H9 (cell line): ENCODE data around the gene RWDD4. TPM values are rescaled to one million over a fixed set of nuclear protein-coding genes. Genes with fewer than 3 reads are reported as not detected.

ENCODE experiments used
- DNase-seq: peaks from one replicate; pipeline ENCODE4 v3.0.0-alpha.2; 2017
- H2AFZ ChIP-seq: one replicate; pipeline ENCODE4 v1.6.1; 2013; ENCODE audit warnings: mild to moderate bottlenecking, low read length, control low read depth, moderate library complexity
- H2AK5ac ChIP-seq: 2 replicates; pipeline ENCODE4 v1.6.1; 2013; ENCODE audit warnings: low read length, control low read depth, mixed read lengths; ENCODE audit not compliant: insufficient read length
- H2BK120ac ChIP-seq: one replicate; pipeline ENCODE4 v1.6.1; 2013; ENCODE audit warnings: low read depth, mild to moderate bottlenecking, low read length, control low read depth, inconsistent platforms; ENCODE audit not compliant: poor library complexity, severe bottlenecking
- H2BK12ac ChIP-seq: 2 replicates; pipeline ENCODE4 v1.6.1; 2013; ENCODE audit warnings: low read length, control low read depth, mixed read lengths, low read depth; ENCODE audit not compliant: insufficient read length
- H2BK15ac ChIP-seq: 2 replicates; pipeline ENCODE4 v1.6.1; 2013; ENCODE audit warnings: low read depth, low read length, control low read depth
- H2BK20ac ChIP-seq: one replicate; pipeline ENCODE4 v1.6.1; 2013; ENCODE audit warnings: low read depth, mild to moderate bottlenecking, low read length, control low read depth, inconsistent platforms; ENCODE audit not compliant: poor library complexity, severe bottlenecking
- H2BK5ac ChIP-seq: 2 replicates; pipeline ENCODE4 v1.6.1; 2013; ENCODE audit warnings: low read length, control low read depth, mixed read lengths; ENCODE audit not compliant: insufficient read length
- H3K14ac ChIP-seq: 2 replicates; pipeline ENCODE4 v1.6.1; 2013; ENCODE audit warnings: low read length, control low read depth; ENCODE audit not compliant: insufficient read depth
- H3K18ac ChIP-seq: 2 replicates; pipeline ENCODE4 v1.6.1; 2013; ENCODE audit warnings: low read depth, mild to moderate bottlenecking, mixed read lengths, low read length, control low read depth; ENCODE audit not compliant: insufficient read length
- H3K23ac ChIP-seq: 2 replicates; pipeline ENCODE4 v1.6.1; 2013; ENCODE audit warnings: low read length, control low read depth, mixed read lengths, low read depth; ENCODE audit not compliant: insufficient read length
- H3K23me2 ChIP-seq: 2 replicates; pipeline ENCODE4 v1.6.1; 2013; ENCODE audit warnings: low read depth, mild to moderate bottlenecking, mixed read lengths, low read length, control low read depth; ENCODE audit not compliant: insufficient read length, poor library complexity, severe bottlenecking
- H3K27ac ChIP-seq: 2 replicates; pipeline ENCODE4 v1.5.1; 2013; ENCODE audit warnings: low read length, control low read depth, mixed read lengths, low read depth; ENCODE audit not compliant: insufficient read length
- H3K27me3 ChIP-seq: 2 replicates; pipeline ENCODE4 v1.6.1; 2013; ENCODE audit warnings: low read length, control low read depth, inconsistent platforms; ENCODE audit not compliant: insufficient read depth
- H3K4ac ChIP-seq: 2 replicates; pipeline ENCODE4 v1.6.1; 2013; ENCODE audit warnings: low read depth, mild to moderate bottlenecking, control low read depth, inconsistent platforms, low read length, moderate library complexity
- H3K4me1 ChIP-seq: 2 replicates; pipeline ENCODE4 v1.6.1; 2013; ENCODE audit warnings: low read length, control low read depth, inconsistent platforms; ENCODE audit not compliant: insufficient read depth
- H3K4me2 ChIP-seq: 2 replicates; pipeline ENCODE4 v1.6.1; 2013; ENCODE audit warnings: low read length, control low read depth, mixed read lengths; ENCODE audit not compliant: insufficient read length, insufficient read depth
- H3K56ac ChIP-seq: 2 replicates; pipeline ENCODE4 v1.6.1; 2013; ENCODE audit warnings: low read depth, mild to moderate bottlenecking, mixed read lengths, low read length, control low read depth; ENCODE audit not compliant: insufficient read length
- H3K79me1 ChIP-seq: 2 replicates; pipeline ENCODE4 v1.6.1; 2013; ENCODE audit warnings: low read depth, mild to moderate bottlenecking, moderate library complexity, low read length, control low read depth, inconsistent platforms; ENCODE audit not compliant: insufficient read depth, poor library complexity, severe bottlenecking
- H3K79me2 ChIP-seq: 2 replicates; pipeline ENCODE4 v1.6.1; 2013; ENCODE audit warnings: low read length, control low read depth, inconsistent platforms; ENCODE audit not compliant: insufficient read depth
- H3K9ac ChIP-seq: 2 replicates; pipeline ENCODE4 v1.6.1; 2013; ENCODE audit warnings: low read length, control low read depth, mixed read lengths; ENCODE audit not compliant: insufficient read length; ENCODE audit errors: extremely low read depth
- H3K9me3 ChIP-seq: one replicate; pipeline ENCODE4 v1.6.1; 2013; ENCODE audit warnings: low read depth, low read length, inconsistent platforms; ENCODE audit not compliant: control insufficient read depth
- H3T11ph ChIP-seq: one replicate; pipeline ENCODE4 v1.6.1; 2013; ENCODE audit warnings: mild to moderate bottlenecking, low read length, control low read depth, inconsistent platforms
- H4K20me1 ChIP-seq: one replicate; pipeline ENCODE4 v1.6.1; 2013; ENCODE audit not compliant: control insufficient read depth, insufficient read length, insufficient read depth
- H4K5ac ChIP-seq: 2 replicates; pipeline ENCODE4 v1.6.1; 2013; ENCODE audit warnings: low read depth, mild to moderate bottlenecking, mixed read lengths, low read length, control low read depth; ENCODE audit not compliant: insufficient read length
- H4K8ac ChIP-seq: replicated peaks from 2 replicates; pipeline ENCODE4 v1.6.1; 2013; ENCODE audit warnings: low read length, control low read depth, mixed read lengths, low read depth; ENCODE audit not compliant: insufficient read length
- H4K91ac ChIP-seq: 2 replicates; pipeline ENCODE4 v1.6.1; 2013; ENCODE audit warnings: low read depth, mild to moderate bottlenecking, moderate library complexity, mixed read lengths, low read length, control low read depth; ENCODE audit not compliant: insufficient read length
- H3K27ac Mint-ChIP-seq, 3 experiments: 2 replicates in 2 of 3; 3 replicates in 1 of 3; pipeline ENCODE4 v1.8.0; 2020 to 2021; ENCODE audit warnings: mixed read lengths in 3 of 3, mild to moderate bottlenecking in 1 of 3, moderate library complexity in 1 of 3
- H3K27me3 Mint-ChIP-seq: 2 replicates; pipeline ENCODE4 v1.8.0; 2021; ENCODE audit warnings: low read depth, mild to moderate bottlenecking, moderate library complexity, mixed read lengths
- H3K36me3 Mint-ChIP-seq, 3 experiments: 2 replicates in 2 of 3; 3 replicates in 1 of 3; pipeline ENCODE4 v1.8.0; 2020 to 2021; ENCODE audit warnings: low read depth in 3 of 3, mixed read lengths in 3 of 3; ENCODE audit not compliant: insufficient read depth in 1 of 3
- H3K4me1 Mint-ChIP-seq, 2 experiments: 2 replicates each; pipeline ENCODE4 v1.8.0; 2020; ENCODE audit warnings: mixed read lengths in 2 of 2
- H3K4me3 Mint-ChIP-seq, 2 experiments: 2 replicates in 1 of 2; 3 replicates in 1 of 2; pipeline ENCODE4 v1.8.0; 2020 to 2021; ENCODE audit warnings: mild to moderate bottlenecking in 2 of 2, mixed read lengths in 2 of 2, moderate library complexity in 1 of 2
- H3K9me3 Mint-ChIP-seq, 2 experiments: 2 replicates in 1 of 2; 3 replicates in 1 of 2; pipeline ENCODE4 v1.8.0; 2020; ENCODE audit warnings: mild to moderate bottlenecking in 2 of 2, mixed read lengths in 2 of 2, moderate library complexity in 1 of 2
- CTCF ChIP-seq: fragments of 200-600 bp; sonication (generic); conservative IDR thresholded peaks from 3 replicates; pipeline ENCODE4 v1.8.0; 2021; ENCODE audit warnings: antibody characterized with exemption, mild to moderate bottlenecking
- WGBS: extraction: QIAGEN DNeasy Blood & Tissue Kit; methylation state at CpG from one replicate; pipeline ENCODE4 v1.1.7; 2013; ENCODE audit warnings: missing lambda C conversion rate, low lambda C conversion rate, mixed read lengths; ENCODE audit not compliant: insufficient read length; ENCODE audit errors: extremely low coverage; 5-methylcytosine and 5-hydroxymethylcytosine counted together
- total RNA-seq: library from RNA; stranded (reverse); gene quantifications from 2 replicates; pipeline ENCODE4 v1.2.1, GENCODE V29; 2021

Gene RWDD4
- total RNA-seq, 1 experiment from 2014 or later = 17.8 TPM

- H2AFZ ChIP-seq = no peak overlapping the region
- no peaks in the 10 kb centered on the region for H3K79me1 ChIP-seq
- Mint-ChIP-seq H3K27ac (no peak overlapping the region), H3K27me3 (no peaks in the 10 kb centered on the region), H3K9me3 (no peaks in the 10 kb centered on the region), H3K4me3 (no peak overlapping the region), H3K4me1 (no peaks in the 10 kb centered on the region), H3K36me3 (peaks cover 10 to 68% (median 65%) of the 10 kb centered on the region in 3 experiments; a peak in 6 of 7 replicates)
- no peak overlapping the region for H3K4me2 ChIP-seq
- H4K20me1 ChIP-seq = no peaks in the 10 kb centered on the region
- no peak overlapping the region for H3K4ac ChIP-seq
- H2BK20ac ChIP-seq = no peak overlapping the region
- no peak overlapping the region for H3K18ac ChIP-seq
- no peak overlapping the region for H2BK5ac ChIP-seq
- DNase-seq = no peak
- no peaks in the 10 kb centered on the region for H3K4me1 ChIP-seq
- H3K9ac ChIP-seq = no peak overlapping the region
- H3K56ac ChIP-seq = no peak overlapping the region
- no peak overlapping the region for H4K8ac ChIP-seq
- H3K14ac ChIP-seq = no peak overlapping the region
- no CpG with 5 or more reads among the region's 3 CpGs for WGBS
- no peak for TF ChIP-seq CTCF
- no peak overlapping the region for H3K27ac ChIP-seq
- H3K23ac ChIP-seq = no peak overlapping the region
- no peak overlapping the region for H4K91ac ChIP-seq
- H3K23me2 ChIP-seq = no peaks in the 10 kb centered on the region
- no peak overlapping the region for H3T11ph ChIP-seq
- no peaks in the 10 kb centered on the region for H3K9me3 ChIP-seq
- H2BK15ac ChIP-seq = no peak overlapping the region
- H2AK5ac ChIP-seq = no peak overlapping the region
- H3K27me3 ChIP-seq = no peaks in the 10 kb centered on the region
- H2BK120ac ChIP-seq = no peak overlapping the region
- H2BK12ac ChIP-seq = no peak overlapping the region
- no peaks in the 10 kb centered on the region for H3K79me2 ChIP-seq
- no peak overlapping the region for H4K5ac ChIP-seq
Observed at GRCh38 chr4:183670251-183670650, 11.3 kb upstream of the RWDD4 start.
